SU-DHL-6 (cell line): ENCODE measurements around the gene CCDC60.

Source experiments
- CTCF ChIP-seq: fragments of 200-600 bp; sonication (generic); IDR thresholded peaks from one replicate; pipeline ENCODE4 v1.5.1; 2017; ENCODE audit warnings: antibody characterized with exemption, mild to moderate bottlenecking, low read length, moderate library complexity; ENCODE audit not compliant: insufficient read depth, poor library complexity, severe bottlenecking
- EZH2phosphoT487 ChIP-seq: fragments of 200-600 bp; sonication (generic), shearing (Covaris generic); conservative IDR thresholded peaks from 2 replicates; pipeline ENCODE4 v1.6.1; 2018; ENCODE audit warnings: mild to moderate bottlenecking, antibody characterized with exemption, low read length, moderate library complexity, mixed read lengths

- TF ChIP-seq CTCF (no peak), EZH2phosphoT487 (no peak)
These were observed 212.5 kb downstream of the CCDC60 start for GRCh38 chr12:119547001-119547400.
